ENCODE results near the gene LUZP1. TPM values are rescaled to one million over a fixed set of nuclear protein-coding genes. Genes with fewer than 3 reads are reported as not detected.

LUZP1 gene
- total RNA-seq, 1 donor from 2014 or later, result 10.8 TPM

DNA sequence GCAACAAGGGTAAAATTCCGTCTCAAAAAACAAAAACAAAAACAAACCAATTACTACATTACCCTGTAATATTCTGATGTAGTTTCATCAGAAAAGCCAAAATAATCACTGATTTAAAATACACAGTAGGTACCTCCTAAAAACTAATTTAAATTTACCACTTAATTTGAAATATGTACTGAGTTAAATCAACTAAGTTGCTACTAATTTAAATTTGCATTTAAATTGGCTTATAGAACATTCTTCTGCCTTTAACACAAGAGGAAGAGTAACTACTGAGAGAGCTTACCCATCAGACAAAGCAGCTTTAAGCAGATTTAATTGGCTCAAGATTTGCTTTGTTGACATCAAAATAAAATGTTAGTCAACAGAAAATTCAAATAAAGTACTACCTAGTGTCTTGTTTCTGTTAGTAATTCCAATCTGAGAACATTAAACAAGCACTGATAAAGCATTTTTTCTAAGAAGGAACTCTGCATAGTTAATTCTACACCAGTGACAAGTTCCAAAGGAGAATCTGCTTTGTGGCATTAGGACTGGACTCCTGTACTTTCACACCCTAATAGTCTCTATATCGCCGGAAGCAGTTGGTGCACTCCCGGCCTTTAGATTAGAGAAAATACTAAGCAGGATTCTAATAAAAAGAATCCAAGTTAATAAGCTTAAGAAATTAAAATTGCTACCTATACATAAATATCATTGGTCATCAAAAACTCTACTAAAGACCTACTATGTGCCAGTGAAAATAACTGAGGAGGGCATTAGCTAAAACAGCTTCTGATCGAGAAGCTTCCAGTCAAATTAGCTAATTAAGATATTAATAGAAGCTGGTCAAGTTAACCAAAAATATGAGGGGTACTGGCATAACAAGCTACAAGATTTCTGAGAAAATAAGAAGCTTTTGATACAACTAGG is 8.4 kb downstream of the LUZP1 start:
- intact Hi-C loops (cut with micrococcal nuclease), result no loop called here
- no peak for DNase-seq
- ChIA-PET CTCF (interaction anchor here (1.0 to 3.0 kb wide), 3 partner anchors 24 to 62 kb away, joined by 3 to 10 read pairs (median 7); no protein-coding TSS in a partner anchor), POLR2A (interaction anchor here (0.6 to 1.2 kb wide), 2 partner anchors 9 to 36 kb away, joined by 3 to 5 read pairs; no protein-coding TSS in a partner anchor)
- Mint-ChIP-seq H3K36me3 (ENCODE audit: low read depth) (no peaks in the 10 kb centered on the region), H3K9me3 (no peaks in the 10 kb centered on the region), H3K27me3 (no peaks in the 10 kb centered on the region), H3K4me3 (no peak overlapping the region), H3K27ac (no peak overlapping the region), H3K4me1 (peaks cover 10% of the 10 kb centered on the region)
- TF ChIP-seq, protein P1, sequence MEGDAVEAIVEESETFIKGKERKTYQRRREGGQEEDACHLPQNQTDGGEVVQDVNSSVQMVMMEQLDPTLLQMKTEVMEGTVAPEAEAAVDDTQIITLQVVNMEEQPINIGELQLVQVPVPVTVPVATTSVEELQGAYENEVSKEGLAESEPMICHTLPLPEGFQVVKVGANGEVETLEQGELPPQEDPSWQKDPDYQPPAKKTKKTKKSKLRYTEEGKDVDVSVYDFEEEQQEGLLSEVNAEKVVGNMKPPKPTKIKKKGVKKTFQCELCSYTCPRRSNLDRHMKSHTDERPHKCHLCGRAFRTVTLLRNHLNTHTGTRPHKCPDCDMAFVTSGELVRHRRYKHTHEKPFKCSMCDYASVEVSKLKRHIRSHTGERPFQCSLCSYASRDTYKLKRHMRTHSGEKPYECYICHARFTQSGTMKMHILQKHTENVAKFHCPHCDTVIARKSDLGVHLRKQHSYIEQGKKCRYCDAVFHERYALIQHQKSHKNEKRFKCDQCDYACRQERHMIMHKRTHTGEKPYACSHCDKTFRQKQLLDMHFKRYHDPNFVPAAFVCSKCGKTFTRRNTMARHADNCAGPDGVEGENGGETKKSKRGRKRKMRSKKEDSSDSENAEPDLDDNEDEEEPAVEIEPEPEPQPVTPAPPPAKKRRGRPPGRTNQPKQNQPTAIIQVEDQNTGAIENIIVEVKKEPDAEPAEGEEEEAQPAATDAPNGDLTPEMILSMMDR (IDR thresholded peaks at IDR 0.05), result no peak
- no peak for ATAC-seq (ENCODE audit: low read depth)

DNA sequence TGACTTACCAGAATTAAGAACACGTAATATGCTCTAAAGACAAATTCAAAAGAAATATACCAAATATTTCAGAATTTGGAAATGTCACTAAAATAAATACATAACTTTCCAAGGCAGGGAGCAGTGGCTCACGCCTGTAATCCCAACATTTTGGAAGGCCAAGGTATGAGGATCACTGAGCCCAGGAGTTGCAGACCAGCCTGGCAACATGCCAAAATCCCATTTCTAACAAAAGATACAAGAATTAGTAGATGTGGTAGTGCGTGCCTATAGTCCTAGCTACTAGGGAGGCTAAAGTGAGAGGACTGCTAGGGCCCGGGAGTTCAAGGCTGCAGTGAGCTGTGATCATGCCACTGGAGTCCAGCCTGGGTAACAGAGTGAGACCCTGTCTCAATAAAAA is 11.7 kb downstream of the LUZP1 start:
- no peak for DNase-seq
- Mint-ChIP-seq H3K27me3 (no peaks in the 10 kb centered on the region), H3K4me3 (no peak overlapping the region), H3K27ac (no peak overlapping the region), H3K9me3 (no peaks in the 10 kb centered on the region), H3K36me3 (ENCODE audit: low read depth) (no peaks in the 10 kb centered on the region), H3K4me1 (peaks cover 10% of the 10 kb centered on the region)
- TF ChIP-seq, protein P1 (IDR thresholded peaks at IDR 0.05), result no peak
- intact Hi-C loops (cut with micrococcal nuclease), result no loop called here
- no peak for ATAC-seq (ENCODE audit: low read depth)
- POLR2A ChIA-PET, result no interaction called here
- CTCF ChIA-PET, result no interaction called here

DNA sequence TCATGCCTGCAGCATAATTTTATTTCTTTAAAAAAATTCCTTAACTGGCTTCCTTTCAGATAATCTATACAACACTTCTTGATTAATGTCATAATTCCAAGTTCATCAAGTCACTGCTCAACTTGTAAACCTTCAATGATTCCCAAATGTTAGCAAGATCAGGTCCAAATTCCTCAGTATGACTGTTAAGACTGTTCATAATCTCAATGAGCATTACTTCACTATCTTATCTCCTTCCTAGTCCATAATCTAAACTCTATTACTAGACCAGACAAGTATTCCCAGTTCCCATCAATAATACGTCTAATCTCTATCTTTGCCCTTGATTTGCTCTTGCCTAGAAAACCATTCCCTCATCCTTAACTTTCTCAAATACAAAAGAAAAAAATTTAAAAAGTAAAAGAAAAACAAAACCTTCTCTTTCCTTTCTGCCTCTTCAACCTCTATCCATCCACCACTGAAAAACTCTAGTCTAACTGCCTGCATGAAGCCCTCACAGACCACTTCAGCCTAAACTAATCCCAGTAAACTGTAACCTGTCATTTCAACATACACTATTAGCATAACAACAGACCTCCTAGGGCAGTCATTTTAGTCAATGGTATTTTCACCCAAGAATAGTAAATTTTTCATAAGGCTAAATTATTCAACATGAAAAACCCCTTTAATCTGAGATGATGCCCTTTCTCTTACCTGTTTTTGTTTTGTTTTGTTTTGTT is 15.5 kb downstream of the LUZP1 start:
- Mint-ChIP-seq H3K27me3 (no peaks in the 10 kb centered on the region), H3K4me3 (no peak overlapping the region), H3K36me3 (ENCODE audit: low read depth) (no peaks in the 10 kb centered on the region), H3K27ac (no peak overlapping the region), H3K9me3 (no peaks in the 10 kb centered on the region), H3K4me1 (peaks cover 15% of the 10 kb centered on the region)
- no peak for ATAC-seq (ENCODE audit: low read depth)
- TF ChIP-seq, protein P1 (IDR thresholded peaks at IDR 0.05), result no peak
- ChIA-PET POLR2A (no interaction called here), CTCF (no interaction called here)
- intact Hi-C loops (cut with micrococcal nuclease), result no loop called here
- no peak for DNase-seq

DNA sequence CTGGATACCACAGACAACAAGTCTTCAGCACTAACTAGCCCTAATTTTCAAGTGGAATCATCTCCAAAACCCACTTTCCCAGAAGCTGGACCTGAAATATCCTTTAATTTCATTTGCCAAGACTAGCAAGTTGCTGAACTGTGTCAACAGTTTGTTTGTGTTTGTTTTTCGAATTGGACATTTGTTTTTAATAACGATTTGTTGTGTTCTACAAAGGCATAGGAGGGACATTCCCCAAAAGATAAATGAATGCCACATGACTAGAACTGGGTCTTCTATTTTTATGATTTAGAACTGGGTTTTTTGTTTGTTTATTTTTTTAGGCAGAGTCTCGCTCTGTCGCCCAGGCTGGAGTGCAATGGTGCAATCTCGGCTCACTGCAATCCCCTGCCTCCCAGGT is 17.9 kb downstream of the LUZP1 start:
- H3K27ac Mint-ChIP-seq, result no peak overlapping the region
- TF ChIP-seq, protein P1 (IDR thresholded peaks at IDR 0.05), result no peak
- CTCF ChIA-PET, result no interaction called here

DNA sequence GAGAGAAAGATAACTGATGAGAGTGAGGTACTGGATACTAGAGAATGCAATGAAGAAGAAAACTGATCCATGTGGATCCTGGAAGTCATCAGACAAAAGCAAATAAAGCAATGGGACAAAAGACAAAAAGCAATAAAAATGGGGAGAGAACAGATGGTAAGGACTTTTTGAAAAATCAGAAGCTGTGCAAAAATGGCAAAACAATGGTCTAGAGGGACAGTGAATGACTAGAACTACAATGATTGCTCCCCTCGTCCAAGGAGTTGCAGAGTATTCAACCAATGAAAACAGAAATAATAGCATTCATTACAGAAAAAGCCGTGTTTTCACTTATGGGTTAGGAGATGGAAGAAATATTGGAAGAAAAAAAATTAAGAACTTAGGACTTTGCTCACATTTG is 18.5 kb downstream of the LUZP1 start:
- DNase-seq, result no peak
- no peak overlapping the region for H3K4me3 Mint-ChIP-seq
- CTCF ChIA-PET, result no interaction called here
- no peaks in the 10 kb centered on the region for H3K27me3 Mint-ChIP-seq
- POLR2A ChIA-PET, result no interaction called here
- H3K4me1 Mint-ChIP-seq, result peaks cover 5% of the 10 kb centered on the region
- H3K27ac Mint-ChIP-seq, result no peak overlapping the region
- ATAC-seq (ENCODE audit: low read depth), result no peak
- TF ChIP-seq, protein P1 (IDR thresholded peaks at IDR 0.05), result no peak
- H3K36me3 Mint-ChIP-seq (ENCODE audit: low read depth), result no peaks in the 10 kb centered on the region
- intact Hi-C loops (cut with micrococcal nuclease), result no loop called here
- no peaks in the 10 kb centered on the region for H3K9me3 Mint-ChIP-seq

More for the DNA sequence above, 17.9 kb downstream of the LUZP1 start:
- POLR2A ChIA-PET, result no interaction called here
- intact Hi-C loops (cut with micrococcal nuclease), result no loop called here
- ATAC-seq (ENCODE audit: low read depth) (no peak), DNase-seq (no peak)
- peaks cover 8% of the 10 kb centered on the region for H3K4me1 Mint-ChIP-seq
- no peak overlapping the region for H3K4me3 Mint-ChIP-seq
- no peaks in the 10 kb centered on the region for H3K9me3 Mint-ChIP-seq
- H3K36me3 Mint-ChIP-seq (ENCODE audit: low read depth), result no peaks in the 10 kb centered on the region
- no peaks in the 10 kb centered on the region for H3K27me3 Mint-ChIP-seq
